NT2/D1 (cell line): ENCODE data around the gene ZNF697.
"Not testable (repeated sequence)": the region's sequence is repeated elsewhere in the genome, so short reads cannot be mapped to it uniquely, and the experiment has no call there.

ENCODE experiments used
- DNase-seq: peaks from one replicate; pipeline ENCODE4 v3.0.0-alpha.2; 2011; ENCODE audit warnings: low read depth, low spot score
- H3K27me3 ChIP-seq: 2 replicates; pipeline ENCODE4 v1.6.0; 2011; ENCODE audit warnings: mild to moderate bottlenecking; ENCODE audit not compliant: insufficient read length, insufficient read depth
- H3K36me3 ChIP-seq: 2 replicates; pipeline ENCODE4 v1.6.1; 2011; ENCODE audit warnings: mild to moderate bottlenecking, low read length, mixed read lengths; ENCODE audit not compliant: insufficient read depth, insufficient read length
- H3K4me1 ChIP-seq: 2 replicates; pipeline ENCODE4 v1.5.1; 2011; ENCODE audit not compliant: insufficient read depth, insufficient read length
- H3K4me3 ChIP-seq: 2 replicates; pipeline ENCODE4 v1.5.1; 2011; ENCODE audit warnings: low read depth; ENCODE audit not compliant: insufficient read length
- H3K9ac ChIP-seq: 2 replicates; pipeline ENCODE4 v1.6.0; 2011; ENCODE audit warnings: low read depth; ENCODE audit not compliant: insufficient read length
- H3K9me3 ChIP-seq: 2 replicates; pipeline ENCODE4 v1.5.1; 2011; ENCODE audit warnings: mild to moderate bottlenecking, low read length; ENCODE audit not compliant: insufficient read depth
- SUZ12 ChIP-seq: IDR thresholded peaks from 2 replicates; pipeline ENCODE4 v1.6.1; 2011; ENCODE audit not compliant: insufficient read length, insufficient read depth; ENCODE audit errors: extremely low read depth
- YY1 ChIP-seq: IDR thresholded peaks from 2 replicates; pipeline ENCODE4 v1.6.1; 2011; ENCODE audit not compliant: insufficient read length, insufficient read depth
- ZNF274 ChIP-seq: IDR thresholded peaks from 2 replicates; pipeline ENCODE4 v1.6.1; 2011; ENCODE audit warnings: mild to moderate bottlenecking, low read depth, low read length

The ZNF697 gene

GRCh38 chr1:119582801-119583200 is 65.3 kb downstream of the ZNF697 start:
- peak; percentile 80 for DNase-seq
- Histone ChIP-seq H3K27me3 (no peaks in the 10 kb centered on the region), H3K4me1 (peaks cover 8% of the 10 kb centered on the region), H3K4me3 (no peak overlapping the region), H3K9me3 (no peaks in the 10 kb centered on the region), H3K36me3 (no peaks in the 10 kb centered on the region), H3K9ac (no peak overlapping the region)
- TF ChIP-seq SUZ12 (no peak), YY1 (no peak), ZNF274 (no peak)

DNA sequence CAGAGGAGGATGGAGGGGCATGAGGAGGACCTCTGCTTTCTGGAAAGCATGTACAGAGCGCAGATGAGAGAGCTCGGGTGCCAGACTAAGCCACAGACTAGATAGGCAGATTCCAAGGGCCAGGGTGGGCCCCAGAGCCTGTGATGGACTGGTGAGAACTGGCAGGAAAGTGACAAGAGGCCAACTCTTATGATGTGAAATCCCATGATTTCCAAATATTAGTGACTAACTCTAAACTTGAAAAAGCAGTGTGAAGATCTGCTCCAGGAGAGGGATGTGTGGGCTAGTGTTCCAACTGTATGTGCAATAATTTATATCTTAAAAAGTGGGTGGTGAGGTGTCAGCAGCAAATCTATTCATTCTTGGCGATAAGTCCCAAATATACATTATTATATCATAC is 67.0 kb downstream of the ZNF697 start:
- not testable (repeated sequence) for H3K36me3 ChIP-seq, H3K9ac ChIP-seq, H3K4me1 ChIP-seq, H3K4me3 ChIP-seq, H3K27me3 ChIP-seq, H3K9me3 ChIP-seq, DNase-seq

- TF ChIP-seq YY1 (no peak), SUZ12 (no peak), ZNF274 (no peak)
- no peak for DNase-seq
- peaks cover 5% of the 10 kb centered on the region for H3K4me1 ChIP-seq
Measured at GRCh38 chr1:119573886-119574285, 74.2 kb downstream of the ZNF697 start.

GRCh38 chr1:119569930-119570622 is 78.0 kb downstream of the ZNF697 start:
- not testable (repeated sequence) for DNase-seq

More at GRCh38 chr1:119573886-119574285, 74.2 kb downstream of the ZNF697 start:
- H3K4me3 ChIP-seq, result no peak overlapping the region
- H3K36me3 ChIP-seq, result no peaks in the 10 kb centered on the region
- H3K9me3 ChIP-seq, result no peaks in the 10 kb centered on the region
- peak overlapping the region; percentile 38 for H3K9ac ChIP-seq
- no peaks in the 10 kb centered on the region for H3K27me3 ChIP-seq

More at GRCh38 chr1:119569930-119570622, 78.0 kb downstream of the ZNF697 start:
- H3K27me3 ChIP-seq, H3K9me3 ChIP-seq, H3K9ac ChIP-seq, H3K4me3 ChIP-seq, H3K36me3 ChIP-seq, H3K4me1 ChIP-seq: not testable (repeated sequence)
